Smooth muscle cell of the brain vasculature (primary cell): ENCODE results near the gene AKT1.
"Not testable (repeated sequence)": the region's sequence is repeated elsewhere in the genome, so short reads cannot be mapped to it uniquely, and the experiment has no call there.

Experiments used
- DNase-seq: peaks from one replicate; pipeline ENCODE4 v3.0.0-alpha.2; 2012; ENCODE audit warnings: low read depth, low spot score

The AKT1 gene

GRCh38 chr14:104753528-104754212 lies 41.9 kb downstream of the AKT1 start:
- DNase-seq: no peak

DNA sequence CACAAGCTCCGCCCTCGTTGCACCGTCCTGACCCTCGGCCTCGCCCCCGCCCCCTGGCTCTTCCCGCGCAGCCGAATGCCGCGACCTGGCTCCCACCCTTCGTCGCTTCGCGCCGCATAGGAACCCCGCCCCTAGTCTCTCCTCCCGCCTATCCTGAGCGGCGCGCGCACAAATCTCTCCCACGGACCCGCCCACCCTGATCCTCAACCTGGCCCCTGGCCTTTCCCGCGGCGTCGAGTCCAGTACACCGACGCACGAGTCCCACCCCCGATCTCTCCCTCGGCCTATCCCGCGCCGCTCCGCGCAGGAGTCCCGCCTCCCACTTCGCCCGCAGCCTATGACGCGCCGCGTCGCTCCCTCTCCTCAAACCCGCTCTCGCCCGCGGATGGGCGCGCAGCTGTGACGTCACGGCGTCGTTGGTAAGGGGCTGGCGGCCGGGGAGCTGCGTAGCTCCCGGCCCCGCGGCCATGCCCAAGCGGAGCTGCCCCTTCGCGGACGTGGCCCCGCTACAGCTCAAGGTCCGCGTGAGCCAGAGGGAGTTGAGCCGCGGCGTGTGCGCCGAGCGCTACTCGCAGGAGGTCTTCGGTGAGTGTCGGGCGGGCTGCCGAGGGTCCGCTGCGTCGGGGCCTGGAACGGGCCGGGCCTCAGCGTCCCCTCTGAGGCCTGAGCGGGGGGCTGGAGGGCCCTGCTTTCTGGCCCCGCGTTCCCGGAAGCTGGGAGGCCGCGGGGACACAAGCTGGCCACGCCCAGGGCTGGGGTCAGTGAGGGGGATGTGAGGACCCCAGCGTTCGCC lies 42.6 kb downstream of the AKT1 start, which contains the start of gene SIVA1:
TSS of gene SIVA1 (plus strand) at position 413 of the 793 bp plus-strand sequence. CDS start at position 468, 55 bp downstream.
- peak; percentile 100 for DNase-seq

DNA sequence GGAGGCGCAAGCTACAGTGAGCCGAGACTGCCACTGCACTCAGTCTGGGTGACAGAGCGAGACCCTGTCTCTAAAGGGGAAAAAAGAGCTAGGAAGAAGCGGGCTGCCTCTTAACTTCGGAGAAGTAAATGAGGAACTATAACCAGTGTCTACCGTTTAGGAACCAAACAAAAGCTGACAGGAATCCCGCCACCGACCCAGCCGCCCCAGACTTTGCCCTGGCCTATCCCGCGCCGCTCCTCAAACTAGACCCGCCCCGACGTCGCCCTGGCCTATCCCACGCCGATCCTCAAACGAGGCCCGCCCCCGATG lies 43.2 kb downstream of the AKT1 start:
- no peak for DNase-seq

GRCh38 chr14:104751539-104752422 lies 43.8 kb downstream of the AKT1 start:
- no peak for DNase-seq

GRCh38 chr14:104750753-104751057 lies 44.8 kb downstream of the AKT1 start:
- not testable (repeated sequence) for DNase-seq

DNA sequence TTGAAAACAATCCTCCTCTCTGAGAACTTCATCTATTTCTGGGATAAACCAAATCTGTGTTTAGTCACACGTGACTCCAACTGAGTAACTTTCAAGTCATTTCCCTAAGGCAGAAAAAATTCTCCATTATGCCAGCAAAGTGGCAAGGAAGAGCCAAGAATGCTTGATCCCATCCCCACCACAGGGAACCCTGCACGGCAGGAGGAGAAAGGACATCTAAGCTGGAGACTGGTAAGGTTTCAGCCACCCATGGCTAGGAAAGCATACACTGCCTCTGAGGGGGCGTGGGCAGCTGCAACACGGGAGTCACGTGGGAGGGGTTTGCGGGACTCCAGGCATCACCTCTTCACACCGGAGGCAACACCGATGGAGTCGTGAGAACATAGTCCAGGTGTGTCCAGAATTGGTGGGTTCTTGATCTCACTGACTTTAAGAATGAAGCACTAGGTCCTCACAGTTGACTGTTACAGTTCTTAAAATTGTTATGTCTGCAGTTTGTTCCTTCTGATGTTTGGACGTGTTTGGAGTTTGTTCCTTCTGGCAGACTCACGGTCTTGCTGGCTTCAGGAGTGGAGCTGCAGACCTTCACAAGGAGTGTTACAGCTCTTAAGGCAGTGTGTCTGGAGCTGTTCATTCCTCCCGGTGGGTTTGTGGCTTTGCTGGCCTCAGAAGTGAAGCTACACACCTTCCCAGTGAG lies 45.3 kb downstream of the AKT1 start:
- DNase-seq: peak; percentile 44

GRCh38 chr14:104749111-104749649 lies 46.4 kb downstream of the AKT1 start:
- DNase-seq: peak; percentile 26

GRCh38 chr14:104747876-104748275 lies 47.7 kb downstream of the AKT1 start:
- DNase-seq: no peak

GRCh38 chr14:104746934-104747481 lies 48.5 kb downstream of the AKT1 start:
- no peak for DNase-seq

GRCh38 chr14:104746071-104746545 lies 49.4 kb downstream of the AKT1 start:
- no peak for DNase-seq

DNA sequence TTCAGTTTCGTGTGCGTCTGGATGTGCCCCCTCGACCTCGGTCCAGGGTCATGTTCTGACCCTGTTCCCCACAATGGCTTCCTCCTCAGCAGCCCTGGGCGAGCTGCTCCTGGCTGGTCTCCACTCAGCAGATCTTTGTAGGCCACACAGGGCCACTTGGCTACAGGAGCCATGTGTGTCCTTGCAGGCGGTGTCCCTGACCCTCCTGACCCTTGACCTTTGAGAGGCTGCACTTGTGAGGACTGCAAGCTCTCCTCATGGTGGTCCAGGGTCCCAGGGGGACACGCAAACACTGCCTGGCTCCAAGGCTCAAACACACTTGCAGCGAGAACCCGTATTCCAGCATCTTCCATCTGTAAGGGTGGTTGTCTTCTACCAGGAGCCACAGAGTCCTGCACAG lies 50.1 kb downstream of the AKT1 start:
- DNase-seq: no peak

- DNase-seq: no peak
These were observed 51.1 kb downstream of the AKT1 start for GRCh38 chr14:104744484-104744883.

- no peak for DNase-seq
These were observed 51.8 kb downstream of the AKT1 start for GRCh38 chr14:104743461-104744380.

DNA sequence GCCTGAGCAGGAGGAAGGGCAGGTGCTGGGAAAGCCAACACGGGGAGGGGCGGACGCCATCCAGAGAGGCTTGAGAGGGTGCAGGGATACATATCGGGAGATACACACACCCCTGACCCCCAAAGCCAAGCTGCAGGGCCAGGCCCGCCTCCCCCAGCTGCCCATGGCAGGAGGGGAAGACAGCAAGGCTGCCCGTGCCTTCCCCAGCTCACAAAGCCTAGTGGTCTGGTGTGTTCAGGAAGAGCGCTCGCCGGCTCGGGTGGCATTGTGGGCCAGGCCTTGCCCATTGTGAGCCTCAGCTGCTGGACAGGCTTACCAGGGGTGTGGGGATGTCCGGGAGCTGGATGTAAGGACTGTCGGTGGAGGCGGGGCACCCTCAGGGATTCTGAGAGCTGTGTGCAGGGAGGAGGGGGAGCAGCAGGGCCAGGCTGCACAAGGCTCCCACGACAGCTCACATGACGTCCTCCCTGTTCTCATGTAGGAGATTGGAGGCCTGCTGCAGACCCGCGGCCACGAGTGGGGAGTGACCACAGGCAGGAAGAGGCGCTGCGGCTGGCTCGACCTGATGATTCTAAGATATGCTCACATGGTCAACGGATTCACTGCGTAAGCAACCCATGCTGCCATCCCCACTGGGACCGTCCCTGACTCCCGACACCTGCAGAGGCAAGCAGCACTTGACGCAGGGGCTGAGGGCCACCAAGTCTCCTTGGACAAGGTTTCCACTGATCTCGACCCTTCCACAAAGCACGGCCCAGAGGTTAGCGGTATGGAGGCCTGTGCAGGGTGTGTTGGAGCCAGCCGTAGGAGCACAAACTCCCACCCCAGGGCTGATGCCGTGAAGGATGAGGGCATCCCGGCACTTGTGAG lies 52.7 kb downstream of the AKT1 start:
- no peak for DNase-seq

- DNase-seq: no peak
These were observed 53.7 kb downstream of the AKT1 start for GRCh38 chr14:104741803-104742251.

DNA sequence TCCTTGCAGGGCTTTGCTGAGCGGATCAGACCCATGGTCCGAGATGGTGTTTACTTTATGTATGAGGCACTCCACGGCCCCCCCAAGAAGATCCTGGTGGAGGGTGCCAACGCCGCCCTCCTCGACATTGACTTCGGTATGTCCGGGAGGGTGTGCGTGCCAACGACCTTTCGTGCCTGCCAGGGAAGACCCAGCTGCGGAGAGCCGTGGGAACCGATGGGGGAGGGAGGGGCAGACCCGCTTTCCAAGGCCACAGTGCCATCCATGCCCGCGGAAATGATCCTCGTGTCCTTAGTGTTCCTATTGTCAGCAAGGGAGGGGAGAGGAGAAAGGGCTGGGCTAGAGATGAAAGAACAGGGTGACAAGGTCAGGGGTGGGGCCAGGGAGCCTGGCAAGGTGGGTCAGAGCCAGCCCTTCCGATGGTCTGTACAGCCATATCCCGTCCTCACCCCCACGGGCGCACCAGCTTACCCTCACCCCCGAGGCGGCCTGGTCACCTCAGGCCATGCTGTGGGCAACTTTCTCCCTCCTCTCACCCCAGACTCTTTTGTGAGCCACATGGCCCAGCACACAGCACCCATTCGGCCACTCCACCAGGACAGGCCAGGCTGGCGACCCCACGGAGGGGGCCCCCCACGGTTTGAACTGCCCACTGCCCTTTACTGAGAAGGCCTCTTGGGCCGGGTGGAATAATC lies 54.3 kb downstream of the AKT1 start:
- no peak for DNase-seq

GRCh38 chr14:104739546-104740516 lies 55.7 kb downstream of the AKT1 start:
- DNase-seq: no peak
